GM20431 (cell line): Measurements from ENCODE around the gene KIAA1671.
"Not testable (repeated sequence)": the region's sequence is repeated elsewhere in the genome, so short reads cannot be mapped to it uniquely, and the experiment has no call there.

Experiments used
- in situ Hi-C: fragments of 300-500 bp; cut with MseI, MboI; formaldehyde crosslinking; loops from one replicate; pipeline ENCODE4 v1.15.0; 2020; ENCODE audit warnings: low sequenced_read_pairs; ENCODE audit not compliant: unreplicated experiment

Gene KIAA1671

DNA sequence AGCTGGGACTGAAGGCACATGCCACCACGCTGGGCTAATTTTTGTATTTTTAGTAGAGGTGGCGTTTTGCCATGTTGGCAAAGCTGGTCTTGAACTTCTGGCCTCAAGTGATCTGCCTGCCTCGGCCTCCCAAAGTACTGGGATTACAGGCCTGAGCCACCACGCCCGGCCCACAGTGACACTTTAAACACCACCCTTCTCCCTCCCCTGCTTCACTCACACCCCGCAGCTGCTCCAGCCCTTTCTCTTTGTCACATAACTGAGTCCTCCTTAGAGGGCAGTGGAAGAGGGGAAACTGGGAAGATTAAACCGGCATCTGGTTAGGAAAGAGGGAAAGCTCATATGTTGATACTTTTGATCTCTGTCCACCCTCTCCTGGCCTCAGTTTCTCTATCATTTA, 252.0 kb downstream of the KIAA1671 start:
- in situ Hi-C loops = not testable (repeated sequence)

DNA sequence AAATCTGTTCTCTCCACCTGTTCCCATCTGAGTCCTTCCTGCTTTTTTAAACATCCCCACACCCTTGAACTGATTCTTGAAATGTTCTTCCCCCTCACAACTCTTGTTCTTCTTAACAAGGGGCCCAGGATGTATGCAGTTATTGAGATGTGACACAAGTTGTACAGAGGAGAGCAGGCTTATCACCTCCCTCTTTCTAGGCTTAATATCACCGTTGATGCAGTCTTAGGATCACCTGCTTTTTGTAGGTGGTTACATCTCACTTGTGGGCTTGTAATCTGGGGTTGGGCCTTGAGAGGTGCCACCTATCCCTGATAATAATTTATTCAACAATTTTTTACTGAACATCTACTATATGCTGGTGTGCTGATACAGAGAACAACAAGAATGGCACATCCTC, 253.3 kb downstream of the KIAA1671 start:
- in situ Hi-C loops = no loop called here

DNA sequence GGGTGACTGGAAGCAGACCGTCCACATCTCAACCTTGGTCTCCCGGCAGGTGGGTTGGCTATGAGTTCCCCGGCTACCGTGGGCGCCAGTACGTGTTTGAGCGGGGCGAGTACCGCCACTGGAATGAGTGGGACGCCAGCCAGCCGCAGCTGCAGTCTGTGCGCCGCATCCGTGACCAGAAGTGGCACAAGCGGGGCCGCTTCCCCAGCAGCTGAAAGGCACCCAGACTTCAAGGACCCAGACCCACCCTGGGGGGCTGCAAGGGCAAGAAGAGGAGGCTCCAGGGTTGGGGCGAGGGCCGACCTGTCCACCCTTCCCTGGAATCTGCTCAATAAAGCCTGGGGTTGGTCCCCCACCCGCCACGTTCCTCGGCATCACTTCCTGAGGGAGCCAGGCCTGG, 254.5 kb downstream of the KIAA1671 start:
- in situ Hi-C loops = no loop called here

DNA sequence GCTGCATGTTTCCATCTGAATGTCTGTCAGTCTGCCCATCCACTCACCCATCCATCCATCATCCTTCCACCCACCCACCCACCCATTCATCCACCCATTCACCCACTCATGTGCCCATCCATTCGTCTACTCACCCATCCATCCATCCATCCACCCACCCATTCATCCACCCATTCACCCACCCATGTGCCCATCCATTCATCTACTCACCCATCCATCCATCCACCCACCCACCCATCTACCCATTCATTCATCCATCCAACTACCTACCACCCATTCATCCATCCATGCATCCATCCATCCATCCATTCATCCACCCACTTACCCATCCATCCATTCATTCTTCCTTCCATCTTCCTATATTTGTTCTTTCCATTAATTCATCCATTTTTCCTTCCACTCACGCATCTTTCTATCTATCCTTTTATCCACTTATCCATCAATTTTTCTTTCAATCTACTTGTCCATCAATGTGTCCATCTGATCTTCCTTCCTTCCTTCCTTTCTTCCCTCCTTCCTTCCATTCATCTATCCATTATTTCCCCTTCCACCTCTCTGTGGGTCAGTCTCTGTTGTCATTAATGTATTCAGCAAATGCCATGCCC, 255.1 kb downstream of the KIAA1671 start:
- in situ Hi-C loops = no loop called here

DNA sequence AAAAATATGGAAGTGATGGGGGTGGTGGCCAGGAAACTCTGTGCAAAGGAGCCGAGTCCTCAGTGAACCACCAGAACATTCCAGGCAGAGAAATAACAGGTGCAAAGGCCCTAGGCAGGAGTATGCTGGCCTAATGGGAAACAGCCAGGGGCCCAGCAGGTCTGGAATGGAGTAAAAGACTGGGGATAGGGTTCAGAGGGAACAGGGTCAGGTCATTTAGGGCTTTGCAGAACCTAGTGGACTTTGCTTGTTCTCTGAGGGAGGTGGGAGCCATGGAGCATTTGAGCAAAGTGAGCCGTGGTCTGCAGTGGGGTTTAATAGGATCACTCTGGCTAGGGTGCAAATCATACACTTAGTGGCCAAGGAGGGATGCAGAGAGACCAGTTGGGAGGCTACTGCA, 255.8 kb downstream of the KIAA1671 start:
- in situ Hi-C loops = no loop called here

DNA sequence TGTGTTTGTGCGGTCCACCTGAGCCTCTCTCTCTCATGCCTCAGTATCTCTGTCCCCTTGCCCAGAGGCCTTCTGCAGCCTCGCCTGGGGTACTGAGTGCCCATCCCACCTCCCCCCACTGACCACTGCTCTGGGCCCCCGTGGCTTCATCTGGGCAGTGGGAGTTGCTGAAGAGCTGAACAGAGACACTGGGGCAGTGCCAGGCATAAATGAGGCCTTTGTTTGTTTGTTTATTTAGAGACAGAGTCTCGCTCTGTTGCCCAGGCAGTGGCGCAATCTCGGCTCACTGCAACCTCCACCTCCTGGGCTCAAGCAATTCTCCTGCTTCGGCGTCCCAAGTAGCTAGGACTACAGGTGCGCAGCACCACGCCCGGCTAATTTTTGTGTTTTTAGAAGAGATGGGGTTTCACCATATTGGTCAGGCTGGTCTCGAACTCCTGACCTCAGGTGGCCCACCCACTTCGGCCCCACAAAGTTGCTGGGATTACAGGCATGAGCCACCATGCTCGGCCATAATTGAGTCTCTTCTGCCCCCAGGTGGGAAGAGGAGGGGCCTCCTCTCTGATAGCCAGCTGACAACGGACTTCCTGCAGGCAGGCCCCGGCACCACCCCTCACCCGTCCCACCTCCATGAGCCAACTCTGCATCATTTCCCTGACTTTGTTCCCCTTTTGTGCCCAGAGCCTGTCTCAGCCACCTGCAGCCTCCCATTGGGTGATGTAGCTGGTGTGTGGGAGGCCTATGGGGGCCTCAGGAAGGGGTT, 256.4 kb downstream of the KIAA1671 start:
- in situ Hi-C loops = no loop called here

DNA sequence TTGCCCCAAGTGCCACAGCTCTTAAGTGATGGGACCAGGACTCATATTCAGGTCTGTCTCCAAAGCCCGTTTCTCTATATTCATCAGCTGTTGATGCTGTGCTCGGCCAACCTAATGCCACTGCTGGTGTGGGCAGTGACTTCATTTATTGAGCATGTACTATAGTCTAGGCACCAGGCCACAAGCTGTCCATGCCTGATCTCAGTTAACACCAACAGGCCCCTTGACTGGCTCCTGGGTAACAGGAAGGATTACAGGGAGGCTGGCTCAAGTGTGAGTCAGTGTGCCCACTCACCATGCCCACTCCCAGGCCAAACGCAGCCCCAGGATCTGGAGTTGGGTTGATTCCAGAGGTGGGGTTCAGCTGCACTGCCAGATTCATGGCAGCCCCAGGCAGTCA, 258.3 kb downstream of the KIAA1671 start:
- in situ Hi-C loops = no loop called here

DNA sequence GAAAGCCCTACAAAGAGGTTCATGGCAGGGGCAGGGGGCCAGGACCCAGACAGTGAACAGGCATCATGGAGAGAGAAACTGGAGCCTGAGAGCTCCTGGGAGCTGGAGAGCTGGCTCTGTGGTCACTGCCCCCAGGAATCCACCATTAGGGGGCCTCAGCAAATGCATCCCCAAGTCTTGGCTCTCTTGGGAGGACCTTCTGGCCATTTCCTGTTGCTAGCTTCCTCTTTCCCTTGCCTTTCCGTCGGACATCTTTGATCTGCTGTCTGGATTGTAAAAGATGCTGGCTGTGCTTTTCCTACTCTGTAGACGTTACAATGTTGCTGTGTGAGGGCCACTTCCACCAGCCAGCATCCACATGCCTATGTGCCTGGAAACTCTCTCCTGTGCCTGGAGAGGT, 259.8 kb downstream of the KIAA1671 start:
- in situ Hi-C loops = no loop called here

DNA sequence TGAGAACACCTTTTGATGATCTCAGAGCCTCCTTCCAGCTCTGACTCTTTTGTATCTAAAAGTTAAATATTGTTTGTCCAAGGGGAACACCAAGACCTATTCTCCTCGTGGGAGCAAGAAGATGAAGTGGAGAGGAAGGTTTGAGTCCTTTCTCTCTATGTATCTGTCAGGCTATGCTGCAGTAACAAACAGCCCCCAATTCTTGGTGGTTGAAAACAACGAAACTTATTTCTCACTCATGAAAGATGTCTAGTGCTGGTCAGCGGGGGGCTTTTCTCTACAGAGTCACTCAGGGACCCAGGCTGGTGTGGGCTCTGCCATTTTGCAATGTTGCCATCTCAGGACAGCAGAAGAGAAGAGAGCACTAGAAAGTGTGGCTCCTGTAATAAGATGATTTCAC, 260.7 kb downstream of the KIAA1671 start:
- in situ Hi-C loops = no loop called here

DNA sequence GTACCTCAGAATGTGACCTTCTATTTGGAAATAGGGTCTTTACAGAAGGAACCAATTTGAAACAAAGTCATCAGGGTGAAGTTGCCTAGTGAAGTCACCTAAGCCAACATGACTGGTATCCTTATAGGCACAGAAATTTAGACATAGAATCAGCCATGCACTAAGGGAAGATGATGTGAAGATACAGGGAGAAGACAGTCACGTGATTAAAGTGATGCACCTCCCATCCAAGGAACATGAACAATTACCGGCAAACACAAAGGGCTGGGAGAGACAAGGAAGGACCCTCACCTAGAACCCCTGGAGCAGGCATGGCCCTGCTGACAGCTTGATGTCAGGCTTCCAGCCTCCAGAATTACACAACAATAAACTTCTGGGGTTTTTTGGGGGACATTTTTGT, 263.7 kb downstream of the KIAA1671 start:
- in situ Hi-C loops = no loop called here

DNA sequence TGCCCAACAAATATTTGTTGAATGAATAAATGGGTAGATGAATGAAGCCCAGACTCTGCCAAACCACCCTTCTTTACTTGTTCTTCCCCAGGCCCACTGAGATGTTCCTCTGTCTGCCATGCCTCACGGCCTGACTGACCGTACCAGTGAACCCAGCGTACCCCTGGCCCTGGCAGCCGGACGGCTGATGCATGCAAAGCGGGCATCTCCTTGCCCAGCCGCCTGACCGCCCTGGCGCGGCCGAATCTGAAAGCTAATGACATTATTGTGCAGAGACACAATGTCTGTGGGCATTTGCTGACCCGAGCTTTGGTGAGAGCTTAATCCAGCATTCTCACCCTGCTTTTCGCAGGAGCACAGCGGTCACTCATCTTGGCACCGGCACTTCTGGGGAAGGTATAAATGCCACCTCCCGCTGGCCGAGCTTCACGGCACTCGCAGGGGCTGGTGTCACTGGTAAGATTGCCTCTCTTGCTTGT, 266.7 kb downstream of the KIAA1671 start, which contains the start of gene CRYBB2:
CRYBB2 (plus strand) TSS at position 429 of the 479 bp plus-strand sequence. CDS start 1,791 bp downstream, outside the sequence.
- in situ Hi-C loops = no loop called here

DNA sequence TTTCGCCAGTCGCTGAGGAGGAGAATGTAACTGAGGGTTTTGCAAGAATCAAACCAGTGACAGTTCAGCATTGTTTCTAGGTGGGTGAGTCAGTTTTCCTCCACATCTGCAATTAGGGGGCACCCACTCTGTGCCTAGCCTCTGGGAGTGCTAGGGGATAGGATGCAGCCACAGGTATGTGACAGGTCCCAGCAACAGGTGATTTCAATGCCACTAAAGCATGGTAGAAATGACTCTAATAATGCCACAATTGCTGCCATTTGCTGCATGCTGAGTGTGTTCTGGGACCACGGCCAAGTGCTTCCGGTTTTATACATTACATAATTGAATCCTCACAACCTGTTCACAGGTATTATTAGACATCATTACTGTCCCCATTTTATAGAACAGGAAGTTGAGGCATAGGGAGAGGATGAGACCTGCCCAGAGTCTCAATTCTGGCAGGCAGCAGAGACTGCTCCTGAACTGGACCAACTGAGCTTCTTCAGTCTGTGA, 267.5 kb downstream of the KIAA1671 start:
- in situ Hi-C loops = no loop called here

DNA sequence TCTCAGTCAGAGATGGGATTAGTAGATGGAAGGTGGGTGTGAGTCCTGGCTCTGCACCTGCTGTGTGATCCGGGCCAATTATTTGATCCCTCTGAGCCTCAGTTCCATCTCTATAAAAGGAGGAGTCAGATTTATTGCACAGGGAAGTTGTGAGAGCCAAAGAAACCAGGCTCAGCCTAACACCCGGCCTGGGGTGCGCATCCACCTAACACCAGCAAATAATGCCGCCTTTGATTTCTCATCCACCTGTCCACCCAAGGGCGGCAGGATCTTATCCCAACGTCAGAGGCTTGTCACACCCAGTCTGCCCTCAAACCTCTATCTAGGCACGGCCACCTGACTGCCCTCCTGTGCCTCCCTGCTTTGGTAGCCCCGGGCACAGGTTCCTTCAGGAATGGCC, 269.3 kb downstream of the KIAA1671 start:
- in situ Hi-C loops = no loop called here

DNA sequence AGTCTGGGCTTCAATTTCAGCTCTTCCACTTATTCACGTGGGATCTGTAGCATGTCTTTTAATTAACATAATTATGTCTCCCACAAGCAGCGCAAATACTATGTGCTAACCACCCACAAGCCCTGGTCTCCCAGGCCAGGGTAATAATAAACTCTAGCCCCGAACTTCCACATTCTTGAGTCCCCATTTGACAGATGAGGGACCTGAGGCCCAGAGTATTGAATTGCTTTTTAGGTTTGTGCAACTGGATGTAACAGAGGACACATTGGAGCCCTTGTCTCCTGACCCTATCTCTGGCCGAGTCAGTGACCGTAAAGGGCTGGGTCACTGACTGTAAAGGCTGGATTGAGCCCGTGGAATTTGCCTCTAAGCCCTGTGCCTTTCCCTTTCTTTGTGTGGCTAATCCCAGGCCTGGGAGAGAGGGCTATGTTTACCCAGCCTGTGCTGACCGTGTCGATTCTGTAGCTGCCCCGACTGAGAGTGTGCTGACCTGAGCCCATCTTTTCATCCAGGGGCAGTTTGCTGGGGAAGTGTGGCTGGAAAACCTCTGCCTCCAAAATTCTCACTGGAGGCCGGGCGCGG, 270.8 kb downstream of the KIAA1671 start:
- in situ Hi-C loops = no loop called here

DNA sequence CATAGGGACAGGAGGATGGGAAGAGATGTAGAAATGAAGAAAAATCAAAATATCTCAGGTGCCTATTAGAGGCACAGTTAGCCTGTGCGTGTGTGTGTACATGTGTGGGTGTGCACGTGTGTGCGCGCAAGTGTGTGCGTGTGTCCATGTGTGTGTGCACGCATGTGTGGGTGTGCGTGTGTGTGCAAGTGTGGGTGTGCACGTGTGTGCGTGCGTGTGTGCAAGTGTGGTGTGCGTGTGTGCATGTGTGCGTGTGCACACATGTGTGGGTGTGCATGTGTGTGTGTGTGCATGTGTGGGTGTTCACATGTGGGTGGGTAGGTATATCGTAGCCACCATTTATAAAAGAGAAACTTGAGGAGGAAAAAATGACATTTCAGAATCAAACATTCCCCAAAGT, 276.3 kb downstream of the KIAA1671 start:
- in situ Hi-C loops = no loop called here

DNA sequence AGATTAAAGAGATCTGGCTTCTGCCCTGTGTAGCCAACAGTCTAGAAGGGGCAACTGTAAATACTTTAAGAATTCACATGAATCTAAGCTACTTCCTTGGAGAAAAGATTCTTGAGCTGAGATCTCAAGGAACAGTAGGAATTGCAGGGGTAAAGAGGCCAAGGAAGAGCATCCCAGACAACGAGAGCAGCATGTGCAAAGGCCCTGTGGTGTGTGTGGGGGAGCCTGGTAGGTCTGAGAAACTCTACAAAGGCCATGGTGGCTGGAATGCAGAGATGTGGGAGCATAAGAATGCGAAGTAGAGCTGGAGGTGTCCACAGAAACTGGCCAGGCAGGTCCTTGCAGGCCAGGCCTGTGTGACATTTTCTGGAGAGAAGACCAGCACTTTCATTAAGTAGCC, 278.2 kb downstream of the KIAA1671 start:
- in situ Hi-C loops = not testable (repeated sequence)

DNA sequence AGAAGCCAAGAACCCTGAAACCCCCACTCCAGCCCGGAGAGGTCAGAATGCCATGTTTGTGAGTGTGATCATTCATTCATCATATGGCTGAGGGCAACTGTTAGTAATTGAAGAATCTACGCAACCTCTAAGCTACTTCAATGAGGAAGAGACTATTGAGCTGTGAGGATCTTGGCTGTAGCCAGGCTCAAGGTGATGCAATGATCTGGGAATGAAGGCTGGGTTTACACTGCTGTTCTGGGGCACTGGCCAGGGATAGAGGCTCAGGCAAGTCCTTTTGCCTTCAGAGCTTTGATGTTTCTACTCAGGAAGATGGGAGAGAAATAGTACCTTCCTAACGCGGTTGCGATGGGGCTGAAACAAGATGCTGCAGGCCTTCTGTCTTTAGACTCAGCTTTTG, 279.8 kb downstream of the KIAA1671 start:
- in situ Hi-C loops = no loop called here

DNA sequence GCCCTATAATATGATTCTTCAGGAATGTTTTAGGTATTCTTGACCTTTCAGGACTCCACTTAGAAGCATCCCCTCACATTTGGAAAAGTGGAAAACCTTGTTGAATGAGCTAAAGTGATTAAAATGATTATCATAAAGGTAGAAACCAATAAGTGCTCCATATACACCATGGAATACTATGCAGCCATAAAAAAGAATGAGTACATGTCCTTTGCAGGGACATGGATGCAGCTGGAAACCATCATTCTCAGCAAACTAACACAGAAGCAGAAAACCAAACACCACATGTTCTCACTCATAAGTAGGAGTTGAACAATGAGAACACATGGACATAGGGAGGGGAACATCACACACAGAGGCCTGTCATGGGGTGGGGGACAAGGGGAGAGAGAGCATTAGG, 281.2 kb downstream of the KIAA1671 start:
- in situ Hi-C loops = not testable (repeated sequence)

DNA sequence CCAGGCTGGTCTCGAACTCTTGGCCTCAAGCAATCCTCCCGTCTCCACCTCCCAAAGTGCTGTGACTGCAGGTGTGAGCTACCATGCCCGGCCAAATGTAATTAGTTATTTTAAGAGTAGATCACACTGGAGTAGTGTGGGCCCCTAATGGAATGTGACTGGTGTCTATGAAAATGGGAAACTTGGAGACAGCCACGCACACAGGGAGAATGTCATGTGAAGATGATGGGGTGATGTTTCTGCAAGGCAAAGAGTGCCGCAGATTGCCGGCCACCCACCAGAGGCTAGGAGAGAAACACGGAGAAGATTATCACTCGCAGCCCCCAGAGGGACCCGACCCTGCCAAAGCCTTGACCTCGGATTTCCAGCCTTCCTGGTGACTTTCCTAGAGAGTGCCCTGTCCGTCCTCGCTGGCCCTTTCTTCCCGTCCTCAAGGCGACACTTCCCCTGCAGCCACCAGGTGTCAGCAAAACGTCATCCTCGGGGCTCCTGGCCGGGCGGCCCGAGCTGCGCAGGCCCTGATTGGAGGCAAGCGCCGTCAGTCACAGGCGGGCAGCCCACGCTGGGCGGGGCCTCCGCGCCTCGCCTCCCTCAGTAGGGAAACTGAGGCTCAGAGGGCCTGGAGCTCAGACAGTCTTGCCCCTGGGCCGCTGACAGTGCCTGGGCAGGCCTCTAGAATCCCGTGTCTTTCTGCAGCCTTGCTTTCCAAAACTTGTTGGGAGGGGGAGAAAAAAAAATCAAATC, 283.2 kb downstream of the KIAA1671 start:
- in situ Hi-C loops = no loop called here

DNA sequence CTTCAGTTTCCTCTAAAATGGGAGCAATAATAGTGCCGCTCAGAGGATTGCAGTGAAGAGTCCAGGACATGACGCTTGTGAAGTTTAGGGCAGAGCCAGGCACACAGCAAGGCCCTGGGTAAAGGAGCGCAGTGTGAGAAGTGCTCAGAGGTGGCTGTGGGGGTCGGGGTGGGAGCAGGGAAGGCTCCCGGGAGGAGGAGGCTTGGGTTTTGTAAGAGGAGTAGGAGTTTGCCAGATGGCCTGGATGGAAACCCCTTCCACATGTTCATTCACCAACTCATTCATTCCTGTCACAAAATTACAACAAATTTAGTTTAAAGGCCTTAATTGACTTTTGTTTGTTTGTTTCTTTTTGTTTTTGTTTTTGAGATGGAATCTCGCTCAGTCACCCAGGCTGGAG, 283.9 kb downstream of the KIAA1671 start:
- in situ Hi-C loops = no loop called here
